ENCODE results near the gene WAPL.
A peak's percentile ranks its signal among the peaks of the same experiment; 100 is the strongest.

Gene WAPL

DNA sequence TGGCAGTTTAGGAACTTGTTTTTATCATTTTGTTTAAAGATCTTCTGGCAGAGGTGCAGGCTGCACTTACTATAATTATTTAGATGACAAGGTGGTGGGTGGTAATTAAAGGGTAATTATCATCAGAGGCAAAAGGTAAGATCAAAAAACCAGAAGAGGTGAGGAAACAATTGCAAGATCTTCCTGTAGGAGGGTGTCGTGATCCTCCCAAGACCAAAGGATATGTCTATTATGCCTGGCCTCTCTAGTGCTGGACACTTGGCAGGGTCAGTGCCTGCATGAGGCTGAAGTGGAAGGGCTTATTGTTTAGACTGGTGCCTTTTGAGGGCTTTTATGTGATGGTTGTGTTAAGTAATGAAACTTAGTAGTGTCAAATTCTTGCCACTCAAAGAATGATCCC, 1.8 kb upstream of the WAPL start:
- DNase-seq (ENCODE audit: low spot score) = no peak

DNA sequence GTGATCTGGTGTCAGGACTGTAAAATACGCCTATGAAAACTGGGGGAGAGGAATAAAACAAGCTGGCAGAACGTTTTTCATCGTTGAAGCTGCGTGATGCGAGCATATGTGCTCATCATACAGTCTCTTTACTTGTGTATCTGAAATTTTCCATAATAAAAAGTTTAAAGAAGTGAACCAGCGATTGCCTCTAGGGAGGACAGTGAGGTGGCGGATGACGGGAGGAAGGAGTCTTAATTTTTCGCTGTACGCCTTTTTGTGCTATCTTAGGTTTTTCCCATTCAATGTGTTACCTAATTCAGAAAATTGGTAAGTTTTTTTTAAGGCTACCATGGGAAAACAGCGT, 891 bp upstream of the WAPL start:
- no peak for DNase-seq (ENCODE audit: low spot score)

DNA sequence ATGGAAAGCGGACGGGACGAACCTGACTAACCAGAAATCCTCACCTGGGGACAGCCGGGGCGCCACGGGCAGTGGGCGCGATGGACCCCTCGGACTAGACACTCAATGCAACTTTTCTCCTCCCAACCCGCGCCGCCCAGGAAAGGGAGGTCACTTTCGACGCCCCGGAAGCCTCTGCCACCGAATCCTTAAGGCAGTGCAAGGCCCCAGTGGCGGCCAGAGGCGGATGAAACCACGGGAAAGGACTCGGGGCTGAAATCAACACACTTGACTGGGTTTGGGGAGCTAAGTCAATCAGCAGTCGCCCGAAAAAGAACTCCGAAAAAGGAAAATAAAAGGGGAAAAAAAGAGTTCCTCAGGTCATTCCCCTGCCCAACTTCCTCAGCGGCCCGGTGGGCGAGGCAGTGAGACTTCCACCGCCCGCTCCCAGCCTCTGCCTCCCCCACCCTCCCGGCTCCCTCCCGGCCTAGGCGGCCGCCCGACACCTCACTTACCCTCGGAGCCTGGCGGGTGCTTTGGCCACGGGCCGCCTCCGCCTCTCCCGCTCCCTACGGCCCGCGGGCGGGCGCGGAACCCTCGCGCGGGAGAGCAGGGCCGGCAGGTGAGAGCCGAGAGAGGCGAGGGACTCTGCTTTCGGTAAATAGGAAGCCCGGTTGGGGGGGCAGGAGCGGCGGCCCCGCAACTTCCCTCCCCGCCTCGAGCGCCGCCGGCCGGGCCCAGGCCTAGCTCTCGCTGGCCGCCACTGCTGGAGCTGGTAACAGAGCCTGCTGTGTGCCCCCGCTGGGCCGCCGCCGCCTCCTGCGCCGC, 518 bp downstream of the WAPL start:
- peak; percentile 30 for DNase-seq (ENCODE audit: low spot score)

GRCh38 chr10:86518781-86519180, 2.8 kb downstream of the WAPL start:
- DNase-seq (ENCODE audit: low spot score) = no peak

- no peak for DNase-seq (ENCODE audit: low spot score)
Measured at GRCh38 chr10:86512137-86512536, 9.5 kb downstream of the WAPL start.

GRCh38 chr10:86511027-86511865, 10.3 kb downstream of the WAPL start:
- no peak for DNase-seq (ENCODE audit: low spot score)

GRCh38 chr10:86509145-86509544, 12.4 kb downstream of the WAPL start:
- no peak for DNase-seq (ENCODE audit: low spot score)

GRCh38 chr10:86508217-86508616, 13.4 kb downstream of the WAPL start:
- no peak for DNase-seq (ENCODE audit: low spot score)

DNA sequence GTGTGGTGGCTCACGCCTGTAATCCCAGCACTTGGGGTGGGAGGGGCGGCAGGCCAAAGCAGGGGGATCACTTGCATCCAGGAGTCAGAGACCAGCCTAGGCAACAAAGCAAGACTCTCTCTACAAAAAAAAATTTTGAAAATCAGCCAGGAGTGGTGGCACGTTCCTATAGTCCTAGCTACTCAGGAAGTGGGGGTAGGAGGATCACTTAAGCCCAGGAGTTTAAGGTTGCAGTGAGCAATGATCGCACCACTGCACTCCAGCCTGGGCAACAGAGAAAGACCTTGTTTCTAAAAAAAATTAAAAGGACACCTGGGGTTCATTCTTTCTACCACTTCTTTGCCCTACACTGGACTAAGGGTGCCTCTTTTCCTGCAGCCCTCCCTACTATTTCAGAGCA, 15.1 kb downstream of the WAPL start:
- DNase-seq (ENCODE audit: low spot score) = no peak

GRCh38 chr10:86506062-86506461, 15.5 kb downstream of the WAPL start:
- DNase-seq (ENCODE audit: low spot score) = no peak

GRCh38 chr10:86504510-86504909, 17.1 kb downstream of the WAPL start:
- DNase-seq (ENCODE audit: low spot score) = no peak

DNA sequence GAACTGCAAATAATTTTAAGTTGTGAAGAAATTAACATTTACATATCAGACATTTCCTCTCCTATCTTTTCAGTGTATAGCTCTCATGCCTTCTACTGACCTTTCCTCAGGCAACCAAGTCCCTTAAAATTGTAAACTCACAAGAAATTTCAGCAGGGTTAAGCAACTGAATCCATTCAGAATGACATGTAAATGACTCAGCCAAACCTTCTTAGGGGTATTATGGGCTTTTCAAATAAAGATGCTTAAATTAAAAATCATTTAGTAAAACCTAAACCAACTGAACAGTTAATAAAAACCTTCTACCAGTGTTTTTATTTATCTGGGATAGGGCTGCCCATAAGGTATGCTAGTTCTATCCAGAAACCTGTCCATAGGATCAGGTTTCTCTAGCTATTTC, 20.7 kb downstream of the WAPL start:
- no peak for DNase-seq (ENCODE audit: low spot score)

DNA sequence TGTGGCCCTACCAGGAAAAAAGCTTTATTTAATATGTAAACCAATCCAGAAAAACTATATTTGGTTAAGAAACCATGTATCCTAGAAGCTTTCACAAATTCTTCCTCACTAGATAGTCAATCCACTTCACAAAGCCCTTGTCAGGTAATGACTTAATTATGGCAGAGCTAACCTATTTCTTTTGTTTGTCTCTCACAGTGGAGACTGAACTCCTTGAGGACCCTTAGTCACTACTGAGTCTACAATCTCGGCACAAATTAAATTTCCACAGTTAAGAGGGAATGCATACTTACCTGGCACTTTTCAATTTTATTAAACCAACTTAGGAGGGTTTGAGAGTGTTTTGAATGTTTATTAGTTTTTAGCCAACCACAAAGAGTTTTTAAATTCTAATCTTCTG, 23.0 kb downstream of the WAPL start:
- DNase-seq (ENCODE audit: low spot score) = no peak

DNA sequence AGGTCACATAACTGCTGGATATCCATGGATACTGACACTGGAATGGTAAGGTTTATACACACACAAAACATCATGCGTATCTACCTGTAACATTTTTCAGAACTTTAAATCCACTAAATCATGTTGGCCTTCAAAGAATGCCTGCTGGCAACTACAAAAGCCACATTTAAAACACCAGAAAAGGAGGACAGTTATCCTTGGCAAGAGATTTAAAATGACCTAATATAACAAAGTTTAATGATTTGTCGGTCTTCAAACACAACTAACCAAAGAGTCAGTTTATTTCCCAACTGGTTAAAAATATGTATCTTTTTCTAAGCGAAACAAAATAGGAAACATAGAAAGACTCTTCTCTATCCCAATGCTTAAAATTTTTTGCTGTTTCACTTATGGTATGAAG, 24.0 kb downstream of the WAPL start:
- no peak for DNase-seq (ENCODE audit: low spot score)

DNA sequence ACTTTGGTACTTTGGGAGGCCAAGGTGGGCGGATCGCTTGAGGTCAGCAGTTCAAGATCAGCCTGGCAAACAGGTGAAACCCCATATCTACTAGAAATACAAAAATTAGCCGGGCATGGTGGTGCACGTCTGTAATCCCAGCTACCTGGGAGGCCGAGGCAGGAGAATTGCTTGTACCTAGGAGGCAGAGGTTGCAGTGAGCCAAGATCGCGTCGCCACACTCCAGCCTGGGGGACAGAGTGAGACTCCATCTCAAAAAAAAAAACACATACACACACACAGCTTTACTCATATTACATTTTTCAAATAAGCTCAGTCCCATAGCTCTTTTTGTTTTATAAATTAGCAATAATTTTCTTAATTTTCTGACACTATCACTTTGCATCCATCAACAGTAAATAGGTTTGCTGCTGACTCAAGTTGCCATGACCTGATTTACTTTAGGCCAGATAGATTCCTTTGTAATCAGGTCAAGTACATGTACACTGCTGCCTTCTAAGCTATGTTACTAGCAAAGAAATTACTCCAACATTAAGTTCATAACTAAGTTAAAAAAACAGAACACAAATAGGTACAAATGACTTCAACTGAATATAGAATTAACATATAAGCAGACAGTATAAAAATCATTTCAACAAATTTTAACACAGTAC, 31.5 kb downstream of the WAPL start:
- DNase-seq (ENCODE audit: low spot score) = no peak

DNA sequence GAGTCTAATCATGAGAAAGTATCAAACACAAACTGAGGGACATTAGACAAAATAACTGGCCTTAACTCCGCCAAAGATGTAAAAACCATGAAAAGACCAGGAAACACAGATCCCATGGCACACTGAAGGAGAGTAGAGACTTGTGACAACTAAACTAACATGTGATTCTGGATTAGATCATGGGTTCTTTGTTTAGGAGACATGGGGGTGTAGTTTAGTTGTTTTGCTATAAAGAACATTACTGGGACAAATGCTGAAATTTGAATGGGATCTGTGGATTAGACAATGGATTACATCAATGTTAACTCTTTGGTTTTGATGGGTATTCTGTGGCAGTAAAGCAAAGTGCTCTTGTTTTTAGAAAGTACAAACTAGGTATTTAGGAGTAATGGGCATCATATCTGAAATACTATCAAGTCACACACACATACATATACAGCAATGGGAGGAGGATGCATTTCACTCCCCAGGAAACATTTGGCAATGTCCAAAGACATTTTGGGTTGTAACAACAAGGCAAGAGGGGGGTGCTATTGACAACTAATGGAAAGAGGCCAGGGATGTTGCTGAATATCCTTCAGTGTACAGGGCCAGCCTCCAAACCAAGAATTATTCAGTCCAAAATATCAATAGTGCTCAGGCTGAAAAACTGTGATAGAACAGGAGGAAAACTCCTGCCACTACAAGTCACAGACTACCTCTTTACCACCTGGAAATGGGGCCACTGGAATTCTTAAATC, 32.4 kb downstream of the WAPL start:
- DNase-seq (ENCODE audit: low spot score) = no peak

- no peak for DNase-seq (ENCODE audit: low spot score)
Measured at GRCh38 chr10:86486856-86487255, 34.7 kb downstream of the WAPL start.

- no peak for DNase-seq (ENCODE audit: low spot score)
Measured at GRCh38 chr10:86483664-86484063, 37.9 kb downstream of the WAPL start.

DNA sequence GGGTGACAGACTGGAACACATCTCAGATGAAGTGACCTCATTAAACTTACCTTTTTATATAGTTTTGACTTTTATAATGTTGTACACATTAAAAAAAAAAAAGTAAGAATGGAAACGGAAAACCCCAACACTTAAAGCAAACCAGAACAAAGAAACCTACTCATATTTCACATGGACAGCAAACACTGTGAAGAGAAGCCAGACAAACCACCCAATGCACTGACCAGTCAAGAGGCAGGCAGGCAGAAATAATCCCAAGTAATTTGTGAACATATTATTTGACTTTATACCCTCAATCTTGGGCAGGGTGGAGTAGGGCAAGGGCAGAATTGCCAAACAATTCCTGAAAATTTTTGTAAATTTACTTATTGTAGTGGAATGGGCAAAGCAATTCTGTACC, 39.8 kb downstream of the WAPL start:
- DNase-seq (ENCODE audit: low spot score) = no peak

- DNase-seq (ENCODE audit: low spot score) = no peak
Measured at GRCh38 chr10:86480571-86480970, 41.0 kb downstream of the WAPL start.

DNA sequence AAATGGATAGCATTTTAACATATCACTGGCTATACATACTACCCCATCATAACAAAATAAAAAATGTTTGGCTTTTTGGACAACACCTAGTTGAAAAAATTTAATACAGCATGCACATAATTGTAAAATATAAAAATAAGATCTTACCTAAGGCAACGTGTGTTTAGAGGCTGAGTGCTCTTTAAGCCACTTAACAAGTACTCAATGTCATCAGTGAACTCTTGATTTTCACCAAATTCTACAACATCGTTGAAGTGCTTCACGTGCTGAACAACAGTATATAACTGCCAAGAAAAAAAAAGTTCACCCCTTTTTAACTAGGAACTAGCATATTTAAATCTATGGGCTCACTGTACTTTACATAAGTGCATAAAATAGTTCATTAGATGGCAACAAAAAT, 49.5 kb downstream of the WAPL start:
- no peak for DNase-seq (ENCODE audit: low spot score)
